Sigmoid colon (tissue), 4 donors: Measurements from ENCODE around the gene CDCA3.

ENCODE experiments used
- EP300 ChIP-seq, 4 donors: sonication (generic); formaldehyde crosslinking; IDR thresholded peaks; one replicate each; pipeline ENCODE4 v1.6.1; 2017; ENCODE audit warnings: antibody characterized with exemption in 4 of 4
- POLR2A ChIP-seq, 2 donors: fragments of 450-650 bp; IDR thresholded peaks; one replicate each; pipeline ENCODE4 v1.6.1; 2016; ENCODE audit warnings: antibody characterized with exemption in 2 of 2, mild to moderate bottlenecking in 2 of 2, moderate library complexity in 2 of 2
- TF ChIP-seq, protein P1 (sequence below), 4 experiments: fragments of 450-650 bp in 3 of 4; fragments of 200-600 bp in 1 of 4; IDR thresholded peaks; one replicate each; pipeline ENCODE4 v1.5.1; 2016 to 2019; ENCODE audit warnings: antibody characterized with exemption in 4 of 4, mild to moderate bottlenecking in 3 of 4, moderate library complexity in 2 of 4

DNA sequence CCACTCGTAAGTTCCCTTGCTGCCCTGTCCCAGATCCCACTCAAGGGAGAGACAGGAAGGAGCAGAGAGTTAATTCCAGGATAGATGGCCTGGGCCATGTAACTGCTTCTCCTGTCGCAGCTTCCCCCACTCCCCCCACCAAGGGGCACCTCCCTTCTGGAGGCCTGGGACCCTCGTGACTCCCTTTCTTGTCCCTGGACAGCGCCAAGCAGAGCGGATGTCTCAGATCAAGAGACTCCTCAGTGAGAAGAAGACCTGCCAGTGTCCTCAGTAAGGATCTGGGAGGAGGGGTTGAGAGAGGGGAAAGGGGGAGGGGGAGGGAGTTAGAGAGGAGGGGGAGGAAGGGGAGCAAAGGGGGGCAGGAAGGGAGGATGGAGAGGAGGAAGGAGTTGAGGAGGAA, 32.4 kb downstream of the CDCA3 start:
- TF ChIP-seq, protein P1, sequence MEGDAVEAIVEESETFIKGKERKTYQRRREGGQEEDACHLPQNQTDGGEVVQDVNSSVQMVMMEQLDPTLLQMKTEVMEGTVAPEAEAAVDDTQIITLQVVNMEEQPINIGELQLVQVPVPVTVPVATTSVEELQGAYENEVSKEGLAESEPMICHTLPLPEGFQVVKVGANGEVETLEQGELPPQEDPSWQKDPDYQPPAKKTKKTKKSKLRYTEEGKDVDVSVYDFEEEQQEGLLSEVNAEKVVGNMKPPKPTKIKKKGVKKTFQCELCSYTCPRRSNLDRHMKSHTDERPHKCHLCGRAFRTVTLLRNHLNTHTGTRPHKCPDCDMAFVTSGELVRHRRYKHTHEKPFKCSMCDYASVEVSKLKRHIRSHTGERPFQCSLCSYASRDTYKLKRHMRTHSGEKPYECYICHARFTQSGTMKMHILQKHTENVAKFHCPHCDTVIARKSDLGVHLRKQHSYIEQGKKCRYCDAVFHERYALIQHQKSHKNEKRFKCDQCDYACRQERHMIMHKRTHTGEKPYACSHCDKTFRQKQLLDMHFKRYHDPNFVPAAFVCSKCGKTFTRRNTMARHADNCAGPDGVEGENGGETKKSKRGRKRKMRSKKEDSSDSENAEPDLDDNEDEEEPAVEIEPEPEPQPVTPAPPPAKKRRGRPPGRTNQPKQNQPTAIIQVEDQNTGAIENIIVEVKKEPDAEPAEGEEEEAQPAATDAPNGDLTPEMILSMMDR (IDR thresholded peaks at IDR 0.05) = no peak
- TF ChIP-seq EP300 (IDR thresholded peaks at IDR 0.05) = no peak
- no peak for TF ChIP-seq POLR2A (IDR thresholded peaks at IDR 0.05)
